Measurements from ENCODE around the gene PRDM16. TPM values are rescaled to one million over a fixed set of nuclear protein-coding genes. Genes with fewer than 3 reads are reported as not detected.

PRDM16 gene
- total and polyA plus RNA-seq, 8 donors: 9.6 to 18.0 (median 14.7) TPM

DNA sequence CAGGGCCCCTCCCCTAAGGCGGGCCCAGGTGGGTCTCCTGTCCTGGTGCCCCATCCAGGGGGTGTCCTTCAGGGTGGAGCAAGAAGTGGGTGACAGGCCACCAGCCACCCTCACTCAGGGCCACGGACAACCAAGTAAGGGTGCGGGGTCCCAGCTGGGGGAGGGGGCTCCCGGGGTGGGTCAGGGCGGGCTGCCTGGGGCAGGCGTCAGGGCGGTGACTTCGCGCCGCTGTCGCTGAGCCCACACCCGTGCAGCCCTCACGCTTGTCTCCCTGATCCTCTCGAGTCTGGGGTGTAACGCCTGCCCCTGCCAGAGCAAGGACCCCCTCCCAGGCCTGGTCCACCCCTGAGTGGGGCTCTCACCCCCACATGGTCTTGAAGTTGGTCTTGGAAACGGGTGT lies 407.7 kb downstream of the PRDM16 start:
- no peak for ATAC-seq
- H3K27ac ChIP-seq: no peak overlapping the region
- H3K4me1 ChIP-seq: no peaks in the 10 kb centered on the region
- intact Hi-C loops (cut with DNase I): no loop called here
- peaks cover 0 to 9% of the 10 kb centered on the region in 2 donors for H3K27me3 ChIP-seq
- no peak overlapping the region for H3K4me3 ChIP-seq
- H3K9me3 ChIP-seq: no peaks in the 10 kb centered on the region
- no peaks in the 10 kb centered on the region for H3K36me3 ChIP-seq
- TF ChIP-seq CTCF (IDR thresholded peaks at IDR 0.05): no peak
- no peak for DNase-seq

- ATAC-seq (no peak), DNase-seq (no peak)
- H3K4me1 ChIP-seq: no peaks in the 10 kb centered on the region
Observed at GRCh38 chr1:3477241-3477995, 408.4 kb downstream of the PRDM16 start.

GRCh38 chr1:3478187-3478586 lies 409.2 kb downstream of the PRDM16 start:
- no peak overlapping the region for H3K27ac ChIP-seq
- no peaks in the 10 kb centered on the region for H3K36me3 ChIP-seq
- intact Hi-C loops (cut with DNase I): no loop called here
- no peak for DNase-seq
- no peaks in the 10 kb centered on the region for H3K4me1 ChIP-seq
- peaks cover 0 to 21% of the 10 kb centered on the region in 2 donors for H3K27me3 ChIP-seq
- no peaks in the 10 kb centered on the region for H3K9me3 ChIP-seq
- no peak for ATAC-seq
- H3K4me3 ChIP-seq: no peak overlapping the region
- no peak for TF ChIP-seq CTCF (IDR thresholded peaks at IDR 0.05)

More at GRCh38 chr1:3477241-3477995, 408.4 kb downstream of the PRDM16 start:
- H3K27ac ChIP-seq: no peak overlapping the region
- intact Hi-C loops (cut with DNase I): no loop called here
- peaks cover 0 to 16% of the 10 kb centered on the region in 2 donors for H3K27me3 ChIP-seq
- H3K9me3 ChIP-seq: no peaks in the 10 kb centered on the region
- no peaks in the 10 kb centered on the region for H3K36me3 ChIP-seq
- no peak for TF ChIP-seq CTCF (IDR thresholded peaks at IDR 0.05)
- no peak overlapping the region for H3K4me3 ChIP-seq

DNA sequence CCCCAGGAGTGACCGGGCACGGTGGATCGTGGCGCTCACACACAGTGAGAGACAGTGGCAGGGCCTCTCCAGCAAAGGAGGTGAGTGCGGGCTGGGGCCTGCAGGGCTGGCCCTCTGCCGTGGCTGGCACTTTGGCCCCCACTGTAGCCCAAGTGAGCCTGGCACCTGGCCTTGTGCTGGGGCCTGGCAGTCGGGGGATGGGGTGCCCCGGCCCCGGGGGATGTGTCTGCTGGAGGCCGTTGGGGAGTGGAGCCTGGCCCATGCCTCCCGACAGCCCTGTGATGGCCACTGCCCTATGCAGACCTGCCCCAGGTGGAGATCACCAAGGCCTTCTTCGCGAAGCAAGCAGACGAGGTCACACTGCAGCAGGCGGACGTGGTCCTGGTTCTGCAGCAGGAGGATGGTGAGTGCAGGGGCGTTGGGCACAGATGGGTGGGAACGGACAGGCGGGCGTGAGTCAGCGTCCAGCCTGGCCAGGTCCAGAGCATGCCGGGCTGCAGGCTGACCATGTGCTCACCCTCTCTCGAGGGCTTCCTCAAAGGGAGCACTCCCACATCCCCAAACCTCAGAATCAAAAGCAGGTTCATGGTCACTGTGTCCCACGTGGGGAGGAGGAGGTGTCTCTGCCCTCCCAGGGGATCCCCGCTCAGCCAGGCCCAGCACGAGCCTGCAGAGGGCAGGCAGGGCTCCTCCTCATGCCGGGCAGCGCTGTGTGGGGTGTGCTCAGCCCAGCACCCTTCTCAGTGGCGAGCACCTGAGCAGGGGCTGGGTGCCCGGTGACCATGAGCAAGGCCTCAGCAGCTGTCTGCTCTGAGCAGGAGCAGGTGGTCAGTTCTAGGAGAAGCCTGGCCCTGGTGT lies 410.7 kb downstream of the PRDM16 start:
- peaks cover 0 to 21% of the 10 kb centered on the region in 2 donors for H3K27me3 ChIP-seq
- TF ChIP-seq CTCF (IDR thresholded peaks at IDR 0.05): no peak
- no peaks in the 10 kb centered on the region for H3K9me3 ChIP-seq
- no peak overlapping the region for H3K27ac ChIP-seq
- no peak overlapping the region for H3K4me3 ChIP-seq
- intact Hi-C loops (cut with DNase I): no loop called here
- H3K36me3 ChIP-seq: no peaks in the 10 kb centered on the region
- no peaks in the 10 kb centered on the region for H3K4me1 ChIP-seq
- ATAC-seq: no peak
- no peak for DNase-seq

- H3K4me1 ChIP-seq: no peaks in the 10 kb centered on the region
- H3K36me3 ChIP-seq: no peaks in the 10 kb centered on the region
- ATAC-seq (no peak), DNase-seq (no peak)
- no peaks in the 10 kb centered on the region for H3K9me3 ChIP-seq
- no peak for TF ChIP-seq CTCF (IDR thresholded peaks at IDR 0.05)
- H3K27me3 ChIP-seq: peaks cover 0 to 21% of the 10 kb centered on the region in 2 donors
- H3K27ac ChIP-seq: no peak overlapping the region
- no peak overlapping the region for H3K4me3 ChIP-seq
- intact Hi-C loops (cut with DNase I): no loop called here
Observed at GRCh38 chr1:3480369-3480719, 411.3 kb downstream of the PRDM16 start.

Data from left lung (tissue), 10 donors.